Trophoblast cell (in vitro differentiated cells and primary cell): ENCODE measurements around the gene VENTX.

Experiments used
- DNase-seq, 2 donors: peaks; one replicate each; pipeline ENCODE4 v3.0.0-alpha.2; 2016
- H2AFZ ChIP-seq: 2 replicates; pipeline ENCODE4 v1.6.1; 2013; ENCODE audit warnings: low read length, moderate library complexity, mild to moderate bottlenecking; ENCODE audit not compliant: insufficient read depth, poor library complexity
- H2AK5ac ChIP-seq: 2 replicates; pipeline ENCODE4 v1.6.1; 2013; ENCODE audit warnings: mild to moderate bottlenecking, low read length
- H2BK120ac ChIP-seq: 2 replicates; pipeline ENCODE4 v1.6.1; 2013; ENCODE audit warnings: low read length, mild to moderate bottlenecking, moderate library complexity; ENCODE audit not compliant: insufficient read depth, poor library complexity
- H2BK12ac ChIP-seq: 2 replicates; pipeline ENCODE4 v1.6.1; 2013; ENCODE audit warnings: mild to moderate bottlenecking, low read length, moderate library complexity
- H2BK5ac ChIP-seq: 2 replicates; pipeline ENCODE4 v1.6.1; 2013; ENCODE audit warnings: low read length, low read depth, moderate library complexity, mild to moderate bottlenecking; ENCODE audit not compliant: poor library complexity
- H3K14ac ChIP-seq: 2 replicates; pipeline ENCODE4 v1.6.1; 2013; ENCODE audit warnings: mild to moderate bottlenecking, low read length
- H3K18ac ChIP-seq: 2 replicates; pipeline ENCODE4 v1.6.1; 2013; ENCODE audit warnings: mild to moderate bottlenecking, low read length
- H3K23ac ChIP-seq: 2 replicates; pipeline ENCODE4 v1.6.1; 2013; ENCODE audit warnings: low read length
- H3K27ac ChIP-seq: 2 replicates; pipeline ENCODE4 v1.5.1; 2013; ENCODE audit warnings: low read depth, mild to moderate bottlenecking, inconsistent platforms, low read length, moderate library complexity
- H3K27me3 ChIP-seq: 2 replicates; pipeline ENCODE4 v1.6.1; 2013; ENCODE audit warnings: inconsistent platforms, mild to moderate bottlenecking, low read length, moderate library complexity; ENCODE audit not compliant: insufficient read depth
- H3K36me3 ChIP-seq, 2 experiments: 1 replicate in 1 of 2; 2 replicates in 1 of 2; pipeline ENCODE4 v1.6.1; 2013; ENCODE audit warnings: low read length in 2 of 2, mild to moderate bottlenecking in 2 of 2, moderate library complexity in 1 of 2; ENCODE audit not compliant: insufficient read depth in 2 of 2, control insufficient read depth in 1 of 2
- H3K4ac ChIP-seq: 2 replicates; pipeline ENCODE4 v1.6.1; 2013; ENCODE audit warnings: low read depth, mild to moderate bottlenecking, low read length, moderate library complexity
- H3K4me1 ChIP-seq, 2 experiments: 1 replicate in 1 of 2; 2 replicates in 1 of 2; pipeline ENCODE4 v1.6.1; 2013; ENCODE audit warnings: low read length in 2 of 2, mild to moderate bottlenecking in 2 of 2, moderate library complexity in 1 of 2; ENCODE audit not compliant: insufficient read depth in 2 of 2, control insufficient read depth in 1 of 2
- H3K4me2 ChIP-seq: 2 replicates; pipeline ENCODE4 v1.6.1; 2013; ENCODE audit warnings: inconsistent platforms, mild to moderate bottlenecking, low read length, moderate library complexity
- H3K4me3 ChIP-seq: 2 replicates; pipeline ENCODE4 v1.5.1; 2013; ENCODE audit warnings: mild to moderate bottlenecking, low read depth, low read length, inconsistent platforms
- H3K79me1 ChIP-seq: one replicate; pipeline ENCODE4 v1.6.1; 2013; ENCODE audit warnings: low read length
- H3K79me2 ChIP-seq: 2 replicates; pipeline ENCODE4 v1.6.1; 2013; ENCODE audit warnings: low read length, mild to moderate bottlenecking; ENCODE audit not compliant: control insufficient read depth, insufficient read depth, poor library complexity
- H3K9ac ChIP-seq: 2 replicates; pipeline ENCODE4 v1.6.1; 2013; ENCODE audit warnings: mild to moderate bottlenecking, low read length
- H3K9me3 ChIP-seq: 2 replicates; pipeline ENCODE4 v1.6.1; 2013; ENCODE audit warnings: low read depth, mild to moderate bottlenecking, control low read depth, inconsistent platforms, low read length; ENCODE audit not compliant: insufficient read depth
- H4K12ac ChIP-seq: 2 replicates; pipeline ENCODE4 v1.6.1; 2013; ENCODE audit warnings: low read depth, mild to moderate bottlenecking, low read length, moderate library complexity
- H4K8ac ChIP-seq: 2 replicates; pipeline ENCODE4 v1.6.1; 2013; ENCODE audit warnings: low read depth, mild to moderate bottlenecking, low read length, moderate library complexity
- H4K91ac ChIP-seq: one replicate; pipeline ENCODE4 v1.6.1; 2013; ENCODE audit warnings: low read depth, mild to moderate bottlenecking, low read length, moderate library complexity
- WGBS: extraction: QIAGEN DNeasy Blood & Tissue Kit; methylation state at CpG from one replicate; pipeline ENCODE4 v1.1.7; 2013; ENCODE audit warnings: missing lambda C conversion rate; ENCODE audit not compliant: insufficient read length, insufficient coverage; ENCODE audit errors: extremely low coverage; 5-methylcytosine and 5-hydroxymethylcytosine counted together

VENTX gene

GRCh38 chr10:133190225-133190624 is 47.4 kb upstream of the VENTX start:
- Histone ChIP-seq H2AK5ac (no peak overlapping the region), H3K79me1 (no peaks in the 10 kb centered on the region), H2BK5ac (no peak overlapping the region), H3K9me3 (peaks cover 3% of the 10 kb centered on the region), H3K9ac (no peak overlapping the region), H4K91ac (no peak overlapping the region), H3K4ac (no peak overlapping the region), H3K27ac (no peak overlapping the region), H3K36me3 (no peaks in the 10 kb centered on the region), H2BK120ac (no peak overlapping the region), H3K4me1 (no peaks in the 10 kb centered on the region), H3K23ac (no peak overlapping the region), H3K4me3 (no peak overlapping the region), H4K8ac (no peak overlapping the region), H3K4me2 (no peak overlapping the region), H2BK12ac (no peak overlapping the region), H3K79me2 (no peaks in the 10 kb centered on the region), H3K14ac (no peak overlapping the region), H2AFZ (no peak overlapping the region), H4K12ac (no peak overlapping the region), H3K18ac (no peak overlapping the region), H3K27me3 (no peaks in the 10 kb centered on the region)
- no CpG with 5 or more reads among the region's 10 CpGs for WGBS
- DNase-seq, result no peak

- Histone ChIP-seq H2BK5ac (no peak overlapping the region), H3K9me3 (peaks cover 6% of the 10 kb centered on the region), H3K27ac (no peak overlapping the region), H4K8ac (no peak overlapping the region), H3K27me3 (no peaks in the 10 kb centered on the region), H3K14ac (no peak overlapping the region), H3K4me1 (no peaks in the 10 kb centered on the region), H3K4me2 (no peak overlapping the region), H3K79me2 (no peaks in the 10 kb centered on the region), H3K36me3 (no peaks in the 10 kb centered on the region), H3K4me3 (no peak overlapping the region), H4K12ac (no peak overlapping the region), H3K9ac (no peak overlapping the region), H3K79me1 (no peaks in the 10 kb centered on the region), H3K23ac (no peak overlapping the region), H3K18ac (no peak overlapping the region), H2BK12ac (no peak overlapping the region), H2BK120ac (no peak overlapping the region), H2AFZ (no peak overlapping the region), H2AK5ac (no peak overlapping the region), H4K91ac (no peak overlapping the region), H3K4ac (no peak overlapping the region)
- no peak for DNase-seq
- WGBS, result no CpG with 5 or more reads among the region's 4 CpGs
Measured at GRCh38 chr10:133191651-133192050, 46.0 kb upstream of the VENTX start.

- H4K91ac ChIP-seq, result no peak overlapping the region
- H3K9me3 ChIP-seq, result peaks cover 8% of the 10 kb centered on the region
- H2BK120ac ChIP-seq, result no peak overlapping the region
- H2BK12ac ChIP-seq, result no peak overlapping the region
- no peaks in the 10 kb centered on the region for H3K27me3 ChIP-seq
- H3K14ac ChIP-seq, result no peak overlapping the region
- no peak overlapping the region for H2AK5ac ChIP-seq
- H2BK5ac ChIP-seq, result no peak overlapping the region
- no peak overlapping the region for H3K18ac ChIP-seq
- no peak overlapping the region for H4K8ac ChIP-seq
- no peak overlapping the region for H3K23ac ChIP-seq
- no peak overlapping the region for H3K4ac ChIP-seq
- no peak overlapping the region for H3K27ac ChIP-seq
- no peak for DNase-seq
- WGBS, result no CpG with 5 or more reads among the region's 4 CpGs
- no peak overlapping the region for H3K9ac ChIP-seq
- no peak overlapping the region for H3K4me2 ChIP-seq
- H2AFZ ChIP-seq, result no peak overlapping the region
- H3K4me3 ChIP-seq, result no peak overlapping the region
- H4K12ac ChIP-seq, result no peak overlapping the region
- no peaks in the 10 kb centered on the region for H3K36me3 ChIP-seq
- H3K79me1 ChIP-seq, result no peaks in the 10 kb centered on the region
- no peaks in the 10 kb centered on the region for H3K4me1 ChIP-seq
- no peaks in the 10 kb centered on the region for H3K79me2 ChIP-seq
Measured at GRCh38 chr10:133194151-133194550, 43.5 kb upstream of the VENTX start.

GRCh38 chr10:133195096-133195495 is 42.6 kb upstream of the VENTX start:
- Histone ChIP-seq H3K4me3 (peak overlapping the region; percentile 9), H3K27ac (no peak overlapping the region), H2BK5ac (no peak overlapping the region), H4K8ac (no peak overlapping the region), H3K79me1 (no peaks in the 10 kb centered on the region), H3K9me3 (peaks cover 8% of the 10 kb centered on the region), H3K4me1 (no peaks in the 10 kb centered on the region), H3K23ac (no peak overlapping the region), H3K27me3 (no peaks in the 10 kb centered on the region), H2BK12ac (no peak overlapping the region), H3K4me2 (no peak overlapping the region), H2AFZ (no peak overlapping the region), H3K14ac (no peak overlapping the region), H3K9ac (no peak overlapping the region), H2AK5ac (no peak overlapping the region), H4K91ac (no peak overlapping the region), H3K79me2 (no peaks in the 10 kb centered on the region), H2BK120ac (no peak overlapping the region), H4K12ac (no peak overlapping the region), H3K4ac (no peak overlapping the region), H3K18ac (no peak overlapping the region), H3K36me3 (no peaks in the 10 kb centered on the region)
- WGBS, result no CpG with 5 or more reads among the region's 19 CpGs
- no peak for DNase-seq
